IMR-90 (cell line): ENCODE measurements around the gene FBXL7.
A peak's percentile ranks its signal among the peaks of the same experiment; 100 is the strongest.

ENCODE experiments used
- BHLHE40 ChIP-seq: fragments of 150-350 bp; IDR thresholded peaks from 2 replicates; pipeline ENCODE4 v1.6.1; 2016; ENCODE audit warnings: mild to moderate bottlenecking, low read depth, low read length
- CEBPB ChIP-seq: IDR thresholded peaks from 2 replicates; pipeline ENCODE4 v1.6.1; 2012; ENCODE audit warnings: low read depth, low read length, improper control_type of control experiment
- CHD1 ChIP-seq: IDR thresholded peaks from 2 replicates; pipeline ENCODE4 v1.6.1; 2012; ENCODE audit warnings: low read depth, low read length, improper control_type of control experiment
- FOS ChIP-seq: fragments of 150-350 bp; IDR thresholded peaks from 2 replicates; pipeline ENCODE4 v1.6.1; 2016; ENCODE audit warnings: low read depth, low read length
- MXI1 ChIP-seq: IDR thresholded peaks from 2 replicates; pipeline ENCODE4 v1.6.1; 2012; ENCODE audit warnings: low read depth, mild to moderate bottlenecking, low read length, moderate library complexity, borderline replicate concordance
- POLR2A ChIP-seq: IDR thresholded peaks from 2 replicates; pipeline ENCODE4 v1.6.1; 2012; ENCODE audit warnings: mild to moderate bottlenecking, low read depth, low read length
- RAD21 ChIP-seq: IDR thresholded peaks from 2 replicates; pipeline ENCODE4 v1.6.1; 2012; ENCODE audit warnings: low read length, improper control_type of control experiment
- RCOR1 ChIP-seq: IDR thresholded peaks from 2 replicates; pipeline ENCODE4 v1.6.1; 2012; ENCODE audit warnings: mild to moderate bottlenecking, low read length, improper control_type of control experiment; ENCODE audit not compliant: insufficient replicate concordance
- RFX5 ChIP-seq: IDR thresholded peaks from 2 replicates; pipeline ENCODE4 v1.8.0; 2012; ENCODE audit warnings: low read depth, mild to moderate bottlenecking, low read length, moderate library complexity
- SMC3 ChIP-seq: fragments of 150-350 bp; IDR thresholded peaks from 2 replicates; pipeline ENCODE4 v1.6.1; 2016; ENCODE audit warnings: low read depth, mild to moderate bottlenecking, antibody characterized with exemption, low read length, moderate library complexity
- TF ChIP-seq, protein P1 (sequence below): conservative IDR thresholded peaks from 2 replicates; pipeline ENCODE4 v1.5.1; 2012; ENCODE audit warnings: mild to moderate bottlenecking, low read depth, low read length, improper control_type of control experiment
- TF ChIP-seq, protein P2 (sequence below): fragments of 150-350 bp; IDR thresholded peaks from 2 replicates; pipeline ENCODE4 v1.6.1; 2016; ENCODE audit warnings: low read depth, mild to moderate bottlenecking, low read length, moderate library complexity, borderline replicate concordance
- TF ChIP-seq, protein P3 (sequence below): fragments of 150-350 bp; IDR thresholded peaks from 2 replicates; pipeline ENCODE4 v1.6.1; 2017; ENCODE audit warnings: mild to moderate bottlenecking, antibody characterized with exemption, low read length, low read depth

DNA sequence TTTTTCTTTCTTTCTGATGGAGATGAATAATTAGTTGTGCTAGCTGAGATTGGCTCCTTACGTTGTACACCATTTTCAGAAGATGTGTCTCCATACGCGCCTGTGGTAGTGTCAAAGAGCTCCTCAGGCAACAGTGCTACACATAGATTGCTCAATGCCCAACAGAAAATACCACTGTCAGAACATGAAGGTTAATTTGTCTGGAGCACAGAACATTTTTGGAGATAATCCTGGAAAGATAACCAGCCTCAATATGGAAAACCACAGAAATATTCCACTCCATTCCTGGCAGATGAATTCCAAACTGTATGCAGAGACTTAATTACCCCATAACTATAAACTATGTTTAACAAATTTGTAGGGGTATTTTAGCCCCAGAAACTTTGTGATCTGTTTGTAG, 446.0 kb downstream of the FBXL7 start:
- TF ChIP-seq RFX5 (no peak), SMC3 (no peak), POLR2A (no peak), CEBPB (peak; percentile 39; the same call in 1 of the 2 replicates), RCOR1 (no peak), CHD1 (no peak), MXI1 (no peak), BHLHE40 (no peak), RAD21 (no peak), FOS (no peak)
- TF ChIP-seq, protein P1, sequence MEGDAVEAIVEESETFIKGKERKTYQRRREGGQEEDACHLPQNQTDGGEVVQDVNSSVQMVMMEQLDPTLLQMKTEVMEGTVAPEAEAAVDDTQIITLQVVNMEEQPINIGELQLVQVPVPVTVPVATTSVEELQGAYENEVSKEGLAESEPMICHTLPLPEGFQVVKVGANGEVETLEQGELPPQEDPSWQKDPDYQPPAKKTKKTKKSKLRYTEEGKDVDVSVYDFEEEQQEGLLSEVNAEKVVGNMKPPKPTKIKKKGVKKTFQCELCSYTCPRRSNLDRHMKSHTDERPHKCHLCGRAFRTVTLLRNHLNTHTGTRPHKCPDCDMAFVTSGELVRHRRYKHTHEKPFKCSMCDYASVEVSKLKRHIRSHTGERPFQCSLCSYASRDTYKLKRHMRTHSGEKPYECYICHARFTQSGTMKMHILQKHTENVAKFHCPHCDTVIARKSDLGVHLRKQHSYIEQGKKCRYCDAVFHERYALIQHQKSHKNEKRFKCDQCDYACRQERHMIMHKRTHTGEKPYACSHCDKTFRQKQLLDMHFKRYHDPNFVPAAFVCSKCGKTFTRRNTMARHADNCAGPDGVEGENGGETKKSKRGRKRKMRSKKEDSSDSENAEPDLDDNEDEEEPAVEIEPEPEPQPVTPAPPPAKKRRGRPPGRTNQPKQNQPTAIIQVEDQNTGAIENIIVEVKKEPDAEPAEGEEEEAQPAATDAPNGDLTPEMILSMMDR = no peak
- TF ChIP-seq, protein P2, sequence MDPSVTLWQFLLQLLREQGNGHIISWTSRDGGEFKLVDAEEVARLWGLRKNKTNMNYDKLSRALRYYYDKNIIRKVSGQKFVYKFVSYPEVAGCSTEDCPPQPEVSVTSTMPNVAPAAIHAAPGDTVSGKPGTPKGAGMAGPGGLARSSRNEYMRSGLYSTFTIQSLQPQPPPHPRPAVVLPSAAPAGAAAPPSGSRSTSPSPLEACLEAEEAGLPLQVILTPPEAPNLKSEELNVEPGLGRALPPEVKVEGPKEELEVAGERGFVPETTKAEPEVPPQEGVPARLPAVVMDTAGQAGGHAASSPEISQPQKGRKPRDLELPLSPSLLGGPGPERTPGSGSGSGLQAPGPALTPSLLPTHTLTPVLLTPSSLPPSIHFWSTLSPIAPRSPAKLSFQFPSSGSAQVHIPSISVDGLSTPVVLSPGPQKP = no peak
- TF ChIP-seq, protein P3, sequence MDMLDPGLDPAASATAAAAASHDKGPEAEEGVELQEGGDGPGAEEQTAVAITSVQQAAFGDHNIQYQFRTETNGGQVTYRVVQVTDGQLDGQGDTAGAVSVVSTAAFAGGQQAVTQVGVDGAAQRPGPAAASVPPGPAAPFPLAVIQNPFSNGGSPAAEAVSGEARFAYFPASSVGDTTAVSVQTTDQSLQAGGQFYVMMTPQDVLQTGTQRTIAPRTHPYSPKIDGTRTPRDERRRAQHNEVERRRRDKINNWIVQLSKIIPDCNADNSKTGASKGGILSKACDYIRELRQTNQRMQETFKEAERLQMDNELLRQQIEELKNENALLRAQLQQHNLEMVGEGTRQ = no peak
